HG03439 (cell line): ENCODE data around the gene YES1.
A peak's percentile ranks its signal among the peaks of the same experiment; 100 is the strongest.

Source experiments
- ATAC-seq: cut with Tn5 transposase; IDR thresholded peaks from one replicate; pipeline ENCODE4 v1.9.1; 2021; ENCODE audit warnings: mild to moderate bottlenecking, moderate library complexity; ENCODE audit not compliant: unreplicated experiment

Gene YES1

GRCh38 chr18:811892-812375 lies at the start of gene YES1:
Gene YES1, minus strand, starts transcription at chr18:812242. Its CDS starts 55,415 bp downstream, at chr18:756827.
- ATAC-seq = peak; percentile 42

DNA sequence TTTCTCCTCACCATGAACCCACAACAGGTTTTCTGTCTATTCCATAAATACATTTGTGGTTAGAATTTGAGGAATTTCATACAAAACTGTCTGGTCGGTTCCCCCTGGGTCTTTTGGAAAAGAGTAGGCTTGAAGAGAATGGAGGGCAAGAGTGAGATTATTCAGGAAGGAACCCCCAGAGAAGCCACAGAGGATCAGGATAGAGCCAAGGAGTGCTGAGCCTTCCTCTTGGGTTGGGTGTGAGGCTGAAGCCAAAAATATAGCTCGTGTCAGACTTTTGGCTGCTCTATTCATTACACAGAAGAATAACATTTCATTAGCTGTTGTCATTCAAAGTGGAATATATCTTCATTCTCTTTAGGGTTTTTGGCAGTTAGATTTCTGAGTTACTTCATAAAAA lies 45.9 kb upstream of the YES1 start:
- no peak for ATAC-seq

GRCh38 chr18:853471-853870 lies 41.4 kb upstream of the YES1 start:
- ATAC-seq = no peak

- ATAC-seq = no peak
Measured at GRCh38 chr18:850960-851359, 38.9 kb upstream of the YES1 start.

DNA sequence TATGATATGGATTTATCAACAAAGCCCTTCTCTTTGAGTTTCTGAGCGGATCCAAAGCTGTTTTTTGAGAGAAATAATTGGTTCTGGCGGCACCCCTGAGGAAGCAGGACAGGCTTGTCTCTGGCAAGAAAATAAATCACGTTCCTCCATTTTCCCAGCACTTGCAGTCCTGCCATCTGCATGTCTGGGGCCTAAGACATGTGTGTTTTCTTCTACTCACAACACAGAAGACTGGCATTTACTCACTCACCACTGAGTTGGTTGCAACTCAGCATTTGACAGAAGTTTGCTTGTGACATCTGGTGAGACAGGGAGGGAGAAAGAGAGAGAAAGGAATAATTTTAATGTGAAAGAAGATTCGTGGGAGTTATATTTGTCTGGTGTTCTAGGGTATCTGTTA lies 37.0 kb upstream of the YES1 start:
- ATAC-seq = no peak

DNA sequence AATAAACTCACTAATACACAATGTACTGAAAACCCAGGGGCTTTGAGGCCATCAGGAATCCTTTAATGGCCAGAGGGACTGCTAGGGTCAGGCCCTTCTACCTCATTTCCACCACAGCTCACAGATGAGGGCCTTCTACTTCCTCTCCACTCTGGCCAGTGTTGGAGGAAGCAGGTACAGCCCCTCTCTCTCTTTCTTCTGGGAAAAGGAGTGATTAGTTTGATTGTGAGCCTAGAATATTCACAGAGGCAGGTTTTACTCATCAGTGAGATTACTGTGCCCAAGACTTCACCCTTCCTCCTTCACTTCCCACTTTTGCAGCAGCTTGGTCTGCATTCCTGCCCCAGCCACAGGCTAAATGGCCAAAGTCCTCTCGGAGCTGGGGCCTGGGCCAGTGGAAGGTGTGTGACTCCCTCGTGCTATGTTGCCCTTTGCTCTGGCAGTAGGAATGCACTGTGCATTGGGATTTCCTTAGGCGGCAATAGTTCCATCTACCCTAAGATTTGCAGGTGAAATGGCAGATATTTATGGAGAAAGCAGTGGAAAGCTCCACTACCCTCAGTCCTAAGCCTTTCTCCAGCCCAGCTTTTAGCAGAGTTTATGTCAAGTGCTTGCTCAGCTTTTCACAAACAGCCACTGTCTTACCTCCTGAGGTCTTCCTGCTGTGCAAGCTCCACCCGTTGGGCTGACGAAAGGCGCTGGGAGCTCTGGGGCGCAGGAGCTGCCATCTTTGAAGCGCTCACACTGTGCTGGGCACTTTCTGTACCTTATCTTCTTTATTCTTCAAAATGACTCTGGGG lies 36.2 kb upstream of the YES1 start:
- no peak for ATAC-seq

- no peak for ATAC-seq
Measured at GRCh38 chr18:845152-845819, 33.2 kb upstream of the YES1 start.

DNA sequence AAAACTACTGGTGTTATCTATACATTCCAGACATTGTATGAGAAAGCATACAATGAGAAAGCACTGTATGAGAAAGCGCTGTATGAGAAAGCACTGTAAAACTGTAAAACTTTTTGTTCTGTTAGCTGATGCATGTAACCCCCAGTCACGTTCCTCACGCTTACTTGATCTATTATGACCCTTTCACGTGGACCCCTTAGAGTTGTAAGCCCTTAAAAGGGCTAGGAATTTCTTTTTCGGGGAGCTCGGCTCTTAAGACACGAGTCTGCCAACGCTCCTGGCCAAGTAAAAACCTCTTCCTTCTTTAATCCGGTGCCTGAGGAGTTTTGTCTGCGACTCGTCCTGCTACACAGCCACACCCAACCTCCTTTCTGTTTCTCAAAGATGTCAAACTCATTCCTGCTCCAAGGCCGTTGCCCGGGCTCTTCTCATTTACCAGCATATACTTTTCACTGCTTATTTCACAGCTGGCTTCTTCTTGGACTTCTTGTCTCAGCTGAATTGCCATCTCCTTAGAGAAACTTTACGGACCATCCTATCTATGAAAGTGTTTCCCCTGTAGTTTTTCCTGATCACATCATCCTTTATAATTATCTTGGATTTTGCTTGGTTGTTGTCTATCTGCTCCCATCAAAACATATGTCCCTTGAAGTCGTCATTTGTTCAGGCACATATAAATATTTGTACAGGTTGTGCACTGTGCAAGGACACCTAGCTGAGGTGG lies 29.8 kb upstream of the YES1 start:
- no peak for ATAC-seq

- no peak for ATAC-seq
Measured at GRCh38 chr18:840516-840915, 28.5 kb upstream of the YES1 start.

- ATAC-seq = no peak
Measured at GRCh38 chr18:840023-840408, 28.0 kb upstream of the YES1 start.

- peak; percentile 95 for ATAC-seq
Measured at GRCh38 chr18:839224-840022, 27.4 kb upstream of the YES1 start.

- no peak for ATAC-seq
Measured at GRCh38 chr18:837922-838321, 25.9 kb upstream of the YES1 start.

GRCh38 chr18:834082-834720 lies 22.2 kb upstream of the YES1 start:
- no peak for ATAC-seq

DNA sequence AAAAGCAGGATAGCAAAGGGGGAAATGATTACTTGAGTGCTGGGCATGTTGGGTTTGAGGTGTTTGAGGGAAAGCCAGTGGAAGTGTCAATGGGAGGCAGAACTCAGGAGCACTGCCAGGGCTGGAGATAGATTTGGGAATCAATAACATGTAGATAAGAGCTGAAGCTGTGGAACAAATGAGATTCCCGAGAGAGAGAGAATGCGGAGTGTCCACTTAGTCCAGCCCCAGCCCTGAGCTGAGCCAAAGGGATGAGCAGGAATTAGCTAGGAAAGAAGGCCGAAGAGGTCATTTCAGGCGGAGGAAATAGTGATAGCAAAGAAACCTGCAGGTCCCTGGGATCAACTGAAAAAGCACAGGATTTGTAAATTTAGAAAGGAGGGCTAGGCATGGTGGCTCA lies 21.2 kb upstream of the YES1 start:
- ATAC-seq = no peak

- ATAC-seq = no peak
Measured at GRCh38 chr18:832085-832681, 20.1 kb upstream of the YES1 start.

GRCh38 chr18:830315-830901 lies 18.4 kb upstream of the YES1 start:
- peak; percentile 67 for ATAC-seq

GRCh38 chr18:829432-829831 lies 17.4 kb upstream of the YES1 start:
- no peak for ATAC-seq

DNA sequence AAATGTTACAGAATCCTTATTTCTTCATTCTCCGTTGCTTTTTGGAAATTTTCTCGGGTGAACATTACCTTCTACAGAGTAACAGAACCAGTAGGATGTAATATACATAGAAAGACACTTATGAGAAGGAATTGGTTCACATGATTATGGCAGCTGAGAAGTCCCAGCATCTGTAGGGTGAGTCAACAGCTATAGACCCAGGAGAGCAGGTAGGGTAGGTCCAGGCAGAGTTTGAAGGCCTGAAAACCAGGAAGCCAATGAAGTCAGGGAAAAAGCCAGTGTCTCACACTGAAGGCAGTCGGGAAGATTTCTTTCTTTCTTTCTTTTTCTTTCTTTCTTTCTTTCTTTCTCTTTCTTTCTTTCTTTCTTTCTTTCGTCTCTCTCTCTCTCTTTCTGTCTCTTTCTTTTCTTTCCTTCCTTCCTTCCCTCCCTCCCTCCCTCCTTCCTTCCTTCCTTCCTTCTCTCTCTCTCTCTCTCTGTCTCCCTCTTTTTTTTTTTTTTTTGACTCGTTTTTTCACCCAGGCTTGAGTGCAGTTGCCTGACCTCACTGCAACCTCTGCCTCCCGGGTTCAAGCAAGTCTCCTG lies 15.1 kb upstream of the YES1 start:
- ATAC-seq = no peak

DNA sequence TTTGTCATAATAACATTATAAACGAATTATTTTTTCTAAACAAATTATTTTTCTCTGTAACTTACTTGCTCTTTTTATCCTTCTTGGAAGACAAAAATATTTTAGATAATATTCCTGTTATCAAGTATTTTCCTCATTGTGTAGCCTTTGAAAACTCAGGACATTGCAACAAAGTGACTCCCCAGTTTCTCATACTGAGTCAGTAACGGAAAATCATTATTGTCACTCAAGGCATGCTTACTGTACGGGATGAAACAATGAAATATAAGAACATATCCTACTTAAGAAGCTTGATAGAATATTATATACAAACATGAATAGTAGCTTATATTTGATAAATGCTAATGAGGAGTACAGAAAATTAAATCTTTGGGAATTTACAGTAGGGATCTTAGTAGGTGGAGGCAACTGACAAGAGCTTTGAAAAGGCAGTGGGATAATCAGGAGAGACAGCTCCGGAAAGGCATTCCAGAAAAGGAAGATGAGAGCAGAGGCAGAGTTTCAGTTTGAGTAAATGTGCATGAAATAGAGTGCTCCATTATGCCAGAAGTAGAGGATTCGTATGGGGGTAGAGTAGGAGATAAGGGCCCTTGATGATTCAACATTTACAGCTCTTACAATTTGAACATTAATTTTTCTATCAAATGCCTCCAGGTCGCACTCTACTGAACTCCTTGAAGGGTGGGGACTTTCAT lies 14.0 kb upstream of the YES1 start:
- no peak for ATAC-seq
